ENCODE measurements around the gene ZSWIM6. TPM values are rescaled to one million over a fixed set of nuclear protein-coding genes. Genes with fewer than 3 reads are reported as not detected.
A peak's percentile ranks its signal among the peaks of the same experiment; 100 is the strongest.

Gene ZSWIM6
- total RNA-seq, 6 experiments from 2014 or later = 2.8 to 7.2 (median 4.1) TPM

GRCh38 chr5:61461417-61461816 lies 129.4 kb downstream of the ZSWIM6 start:
- Histone ChIP-seq H3K4me1 (peaks cover 0 to 22% (median 5%) of the 10 kb centered on the region in 4 donors), H3K4me3 (no peak overlapping the region), H3K27ac (no peak overlapping the region), H3K27me3 (no peaks in the 10 kb centered on the region), H3K9me3 (no peaks in the 10 kb centered on the region), H3K36me3 (no peaks in the 10 kb centered on the region)
- TF ChIP-seq CTCF (IDR thresholded peaks at IDR 0.05) = no peak
- TF ChIP-seq POLR2A (IDR thresholded peaks at IDR 0.05) = no peak
- intact Hi-C loops (cut with DNase I) = no loop called here
- ATAC-seq (peak; percentile 31 to 74 (median 56)), DNase-seq (no peak)
- WGBS (ENCODE audit: insufficient coverage, low coverage, low lambda C conversion rate, missing lambda C conversion rate) = 80% methylated on average over 1 of the region's 1 CpG

GRCh38 chr5:61461926-61462325 lies 129.9 kb downstream of the ZSWIM6 start:
- TF ChIP-seq CTCF (IDR thresholded peaks at IDR 0.05) = no peak
- TF ChIP-seq POLR2A (IDR thresholded peaks at IDR 0.05) = no peak
- 88% methylated on average over 1 of the region's 1 CpG for WGBS (ENCODE audit: insufficient coverage, low coverage, low lambda C conversion rate, missing lambda C conversion rate)
- Histone ChIP-seq H3K36me3 (no peaks in the 10 kb centered on the region), H3K27ac (no peak overlapping the region), H3K4me1 (peaks cover 0 to 27% (median 8%) of the 10 kb centered on the region in 4 donors), H3K27me3 (no peaks in the 10 kb centered on the region), H3K9me3 (no peaks in the 10 kb centered on the region), H3K4me3 (no peak overlapping the region)
- ATAC-seq (no peak), DNase-seq (no peak)
- intact Hi-C loops (cut with DNase I) = no loop called here

- WGBS (ENCODE audit: insufficient coverage, low coverage, low lambda C conversion rate, missing lambda C conversion rate) = 64% methylated on average over 2 of the region's 2 CpGs
- no peak for TF ChIP-seq CTCF (IDR thresholded peaks at IDR 0.05)
- no peak for TF ChIP-seq POLR2A (IDR thresholded peaks at IDR 0.05)
- DNase-seq (no peak), ATAC-seq (no peak)
- Histone ChIP-seq H3K27me3 (no peaks in the 10 kb centered on the region), H3K36me3 (no peaks in the 10 kb centered on the region), H3K9me3 (no peaks in the 10 kb centered on the region), H3K4me3 (no peak overlapping the region), H3K4me1 (peaks cover 0 to 40% (median 8%) of the 10 kb centered on the region in 4 donors), H3K27ac (no peak overlapping the region)
- intact Hi-C loops (cut with DNase I) = no loop called here
Measured at GRCh38 chr5:61463596-61463995, 131.5 kb downstream of the ZSWIM6 start.

- Histone ChIP-seq H3K27ac (no peak overlapping the region), H3K36me3 (no peaks in the 10 kb centered on the region), H3K4me1 (peaks cover 0 to 40% (median 8%) of the 10 kb centered on the region in 4 donors), H3K9me3 (no peaks in the 10 kb centered on the region), H3K4me3 (no peak overlapping the region), H3K27me3 (no peaks in the 10 kb centered on the region)
- intact Hi-C loops (cut with DNase I) = no loop called here
- TF ChIP-seq POLR2A (IDR thresholded peaks at IDR 0.05) (no peak), CTCF (IDR thresholded peaks at IDR 0.05) (no peak)
- WGBS (ENCODE audit: insufficient coverage, low coverage, low lambda C conversion rate, missing lambda C conversion rate) = 22% methylated on average over 4 of the region's 4 CpGs
- ATAC-seq (peak; percentile 48 to 79 (median 54)), DNase-seq (no peak)
Measured at GRCh38 chr5:61464512-61464911, 132.5 kb downstream of the ZSWIM6 start.

GRCh38 chr5:61465066-61465465 lies 133.0 kb downstream of the ZSWIM6 start:
- Histone ChIP-seq H3K27me3 (no peaks in the 10 kb centered on the region), H3K9me3 (no peaks in the 10 kb centered on the region), H3K27ac (no peak overlapping the region), H3K4me1 (peaks cover 0 to 40% (median 8%) of the 10 kb centered on the region in 4 donors), H3K4me3 (no peak overlapping the region), H3K36me3 (no peaks in the 10 kb centered on the region)
- no peak for DNase-seq
- ATAC-seq = no peak
- intact Hi-C loops (cut with DNase I) = no loop called here
- 69% methylated on average over 1 of the region's 1 CpG for WGBS (ENCODE audit: insufficient coverage, low coverage, low lambda C conversion rate, missing lambda C conversion rate)
- TF ChIP-seq CTCF (IDR thresholded peaks at IDR 0.05) (no peak), POLR2A (IDR thresholded peaks at IDR 0.05) (no peak)
